GM23248 (cell line): ENCODE results near the gene FAM118A.

Experiments
- EZH2 ChIP-seq: fragments of 200-600 bp; sonication (generic); IDR thresholded peaks from 2 replicates; pipeline ENCODE4 v1.6.1; 2018; ENCODE audit warnings: antibody characterized with exemption, mild to moderate bottlenecking; ENCODE audit not compliant: insufficient read depth, poor library complexity, severe bottlenecking
- EZH2phosphoT487 ChIP-seq: fragments of 200-600 bp; sonication (generic); IDR thresholded peaks from 2 replicates; pipeline ENCODE4 v1.6.1; 2018; ENCODE audit warnings: antibody characterized with exemption, moderate library complexity, mild to moderate bottlenecking, low read depth; ENCODE audit not compliant: insufficient read depth

- TF ChIP-seq EZH2 (no peak), EZH2phosphoT487 (no peak)
These were observed 14.0 kb downstream of the FAM118A start for GRCh38 chr22:45323695-45324094.
